Measurements from ENCODE around the gene RPTOR. TPM values are rescaled to one million over a fixed set of nuclear protein-coding genes. Genes with fewer than 3 reads are reported as not detected.

Gene RPTOR
- polyA plus RNA-seq, 1 donor (not counting 4 experiments of a cell fraction or from before 2014, with no cell fraction given) = 4.0 TPM

- FAIRE-seq (no peak), DNase-seq (ENCODE audit: low read depth, low spot score) (no peak)
- Histone ChIP-seq H3K79me2 (ENCODE audit: control insufficient read depth, insufficient read depth, low read length) (no peaks in the 10 kb centered on the region), H4K20me1 (ENCODE audit: control insufficient read depth, extremely low read depth, insufficient read depth, low read length) (no peaks in the 10 kb centered on the region), H3K9me1 (ENCODE audit: control insufficient read depth, extremely low read depth, insufficient read depth, low read length) (no peaks in the 10 kb centered on the region), H3K9me3 (ENCODE audit: control insufficient read depth, low read depth, low read length) (no peaks in the 10 kb centered on the region), H3K9ac (ENCODE audit: control insufficient read depth, extremely low read depth, insufficient read depth, low read length) (no peak overlapping the region), H3K27ac (ENCODE audit: control insufficient read depth, insufficient read depth, low read length) (no peak overlapping the region), H3K36me3 (ENCODE audit: control insufficient read depth in 2 of 2, extremely low read depth in 1 of 2, insufficient read depth in 2 of 2, low read length in 2 of 2) (peaks cover 3 to 13% of the 10 kb centered on the region in 2 experiments), H3K27me3 (ENCODE audit: control insufficient read depth, extremely low read depth, insufficient read depth, low read length) (no peaks in the 10 kb centered on the region), H3K4me2 (ENCODE audit: control insufficient read depth, extremely low read depth, insufficient read depth, low read depth, low read length) (no peak overlapping the region), H2AFZ (ENCODE audit: control insufficient read depth, low read length) (no peak overlapping the region), H3K4me1 (ENCODE audit: control insufficient read depth, extremely low read depth, insufficient read depth, low read length) (peaks cover 18% of the 10 kb centered on the region), H3K4me3 (ENCODE audit: control insufficient read depth in 2 of 3, extremely low read depth in 1 of 3, insufficient read depth in 2 of 3, low read depth in 1 of 3, low read length in 3 of 3) (no peak overlapping the region)
- TF ChIP-seq EZH2 (IDR thresholded peaks at IDR 0.05; ENCODE audit: low read length) (no peak), CTCF (optimal IDR thresholded peaks at IDR 0.05 in 1 of 3, IDR thresholded peaks at IDR 0.05 in 1 of 3, conservative IDR thresholded peaks at IDR 0.05 in 1 of 3; ENCODE audit: extremely low read depth in 1 of 3, insufficient read depth in 2 of 3, low read length in 3 of 3) (no peak)
- dilution Hi-C loops (cut with MboI; ENCODE audit: extremely low pct_ligation_motif_present, low sequenced_read_pairs) = no loop called here
Observed at GRCh38 chr17:80886641-80887573, 342.3 kb downstream of the RPTOR start.

GRCh38 chr17:80887639-80888175 lies 343.1 kb downstream of the RPTOR start:
- H3K9me1 ChIP-seq (ENCODE audit: control insufficient read depth, extremely low read depth, insufficient read depth, low read length) = no peaks in the 10 kb centered on the region
- H3K27ac ChIP-seq (ENCODE audit: control insufficient read depth, insufficient read depth, low read length) = no peak overlapping the region
- H4K20me1 ChIP-seq (ENCODE audit: control insufficient read depth, extremely low read depth, insufficient read depth, low read length) = no peaks in the 10 kb centered on the region
- H3K36me3 ChIP-seq (ENCODE audit: control insufficient read depth in 2 of 2, extremely low read depth in 1 of 2, insufficient read depth in 2 of 2, low read length in 2 of 2) = peaks cover 3 to 13% of the 10 kb centered on the region in 2 experiments
- H3K4me1 ChIP-seq (ENCODE audit: control insufficient read depth, extremely low read depth, insufficient read depth, low read length) = peaks cover 26% of the 10 kb centered on the region
- TF ChIP-seq CTCF (optimal IDR thresholded peaks at IDR 0.05 in 1 of 3, IDR thresholded peaks at IDR 0.05 in 1 of 3, conservative IDR thresholded peaks at IDR 0.05 in 1 of 3; ENCODE audit: extremely low read depth in 1 of 3, insufficient read depth in 2 of 3, low read length in 3 of 3) (no peak), EZH2 (IDR thresholded peaks at IDR 0.05; ENCODE audit: low read length) (no peak)
- DNase-seq (ENCODE audit: low read depth, low spot score) = no peak
- H2AFZ ChIP-seq (ENCODE audit: control insufficient read depth, low read length) = no peak overlapping the region
- H3K79me2 ChIP-seq (ENCODE audit: control insufficient read depth, insufficient read depth, low read length) = no peaks in the 10 kb centered on the region
- dilution Hi-C loops (cut with MboI; ENCODE audit: extremely low pct_ligation_motif_present, low sequenced_read_pairs) = no loop called here
- no peak for FAIRE-seq
- H3K4me2 ChIP-seq (ENCODE audit: control insufficient read depth, extremely low read depth, insufficient read depth, low read depth, low read length) = no peak overlapping the region
- no peaks in the 10 kb centered on the region for H3K9me3 ChIP-seq (ENCODE audit: control insufficient read depth, low read depth, low read length)
- no peak overlapping the region for H3K9ac ChIP-seq (ENCODE audit: control insufficient read depth, extremely low read depth, insufficient read depth, low read length)
- no peak overlapping the region for H3K4me3 ChIP-seq (ENCODE audit: control insufficient read depth in 2 of 3, extremely low read depth in 1 of 3, insufficient read depth in 2 of 3, low read depth in 1 of 3, low read length in 3 of 3)
- no peaks in the 10 kb centered on the region for H3K27me3 ChIP-seq (ENCODE audit: control insufficient read depth, extremely low read depth, insufficient read depth, low read length)

Data from keratinocyte (primary cell).